HG03108 (cell line): Measurements from ENCODE around the gene MOCS3.
"Not testable (repeated sequence)": the region's sequence is repeated elsewhere in the genome, so short reads cannot be mapped to it uniquely, and the experiment has no call there.

ENCODE experiments used
- ATAC-seq: cut with Tn5 transposase; IDR thresholded peaks from one replicate; pipeline ENCODE4 v1.9.1; 2021; ENCODE audit warnings: moderate library complexity; ENCODE audit not compliant: unreplicated experiment

MOCS3 gene

DNA sequence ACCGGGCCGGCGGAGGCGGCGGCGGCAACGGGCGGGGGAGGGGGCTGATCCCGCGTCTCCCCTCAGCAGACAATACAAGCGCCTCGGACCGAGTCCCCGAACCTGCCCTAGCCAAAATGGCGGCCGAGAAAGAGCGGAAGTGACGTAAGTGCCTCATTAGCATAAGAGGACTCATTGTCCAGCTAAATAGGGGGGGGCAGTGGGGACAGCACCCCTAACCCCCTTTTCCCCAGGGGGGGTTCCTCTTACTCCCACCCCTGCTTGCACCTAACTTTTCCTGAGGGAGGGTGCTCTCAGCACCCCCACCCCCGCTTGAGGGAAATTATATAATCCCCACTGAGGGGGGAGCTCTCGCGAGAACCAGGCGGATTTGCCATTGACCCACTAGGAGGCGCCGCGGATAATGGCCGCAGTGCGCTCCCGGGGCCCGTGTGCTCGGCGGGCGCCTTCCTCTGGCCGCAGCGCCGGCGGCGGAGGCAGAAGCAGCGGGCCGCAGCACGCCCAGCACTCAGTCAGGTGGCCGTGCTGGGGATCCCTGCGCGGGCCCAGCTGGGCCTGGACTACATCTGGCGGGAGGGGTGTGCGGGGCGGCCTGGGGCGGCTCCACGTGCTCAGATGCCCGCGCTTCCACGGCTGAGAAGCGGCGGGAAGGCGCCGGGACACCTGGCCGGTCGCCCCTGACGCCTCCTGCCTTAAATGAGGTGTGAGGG, 27.2 kb upstream of the MOCS3 start, which contains the start of gene ADNP:
ADNP (minus strand) TSS at position 132 of the 710 bp plus-strand sequence. CDS start 27,441 bp downstream, outside the sequence.
- peak; percentile 52 for ATAC-seq

DNA sequence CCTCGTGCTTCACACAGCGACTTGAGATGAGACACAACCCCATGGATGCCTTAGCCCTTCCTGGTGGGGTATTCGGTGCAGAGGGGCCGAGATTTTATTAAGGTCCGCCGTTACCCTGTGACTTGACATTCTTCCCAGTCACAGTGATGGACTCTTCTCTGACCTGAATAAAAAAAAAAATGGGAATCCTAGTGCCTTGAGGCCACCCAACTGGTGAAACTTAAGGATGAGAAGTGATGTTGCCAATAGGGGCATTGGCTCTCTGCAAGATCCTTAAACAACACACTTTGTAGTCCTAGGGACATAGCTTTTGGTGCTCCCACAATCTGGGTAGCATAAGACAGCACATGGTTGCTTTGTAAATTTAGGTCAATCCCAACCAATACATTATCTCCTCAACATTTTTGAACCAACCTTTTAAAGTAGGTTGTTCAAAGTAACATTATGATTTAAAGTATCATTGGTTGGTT, 26.6 kb upstream of the MOCS3 start:
- no peak for ATAC-seq

DNA sequence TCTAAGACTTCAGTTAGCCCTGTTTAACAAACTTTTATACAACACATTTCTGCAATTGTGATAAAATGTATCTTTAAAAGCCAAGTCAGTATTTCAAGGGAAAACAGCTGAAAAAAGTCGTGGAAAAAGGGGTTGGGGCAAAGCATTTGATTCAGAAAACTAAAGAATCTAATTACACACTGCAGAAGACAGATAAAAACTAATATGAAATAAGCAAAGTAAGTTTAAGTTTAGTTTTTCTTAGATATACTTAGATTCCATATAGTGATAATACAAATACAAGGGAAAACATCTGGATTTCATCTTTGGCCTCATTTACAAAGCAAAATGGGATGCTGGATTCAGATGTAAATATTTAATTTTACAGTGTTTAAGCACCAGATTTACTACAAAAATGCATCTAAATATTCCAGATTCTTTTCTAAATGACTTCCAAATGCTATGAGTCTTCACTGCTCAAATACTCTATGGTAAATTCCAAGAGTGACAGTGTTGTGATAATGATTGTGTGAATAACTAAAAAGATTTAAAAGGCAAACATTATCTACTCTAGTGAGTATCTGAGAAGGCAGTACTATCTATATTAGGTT, 25.8 kb upstream of the MOCS3 start:
- ATAC-seq = no peak

DNA sequence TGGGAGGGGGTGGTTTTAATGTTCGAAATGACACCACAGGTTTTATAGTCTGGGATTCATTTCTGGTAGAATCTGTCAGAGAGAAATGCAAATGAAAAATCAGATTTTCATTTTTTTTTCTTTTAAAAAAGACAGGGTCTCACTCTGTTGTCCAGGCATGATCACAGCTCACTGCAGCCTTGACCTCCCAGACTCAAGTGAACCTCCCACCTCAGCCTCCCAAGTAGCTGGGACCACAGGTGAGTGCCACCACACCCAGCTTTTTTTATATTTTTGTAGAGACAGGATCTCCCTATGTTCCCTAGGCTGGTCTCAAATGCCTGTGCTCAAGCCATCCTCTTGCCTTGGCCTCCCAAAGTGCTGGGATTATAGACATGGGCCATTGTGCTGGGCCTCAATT, 25.0 kb upstream of the MOCS3 start:
- no peak for ATAC-seq

DNA sequence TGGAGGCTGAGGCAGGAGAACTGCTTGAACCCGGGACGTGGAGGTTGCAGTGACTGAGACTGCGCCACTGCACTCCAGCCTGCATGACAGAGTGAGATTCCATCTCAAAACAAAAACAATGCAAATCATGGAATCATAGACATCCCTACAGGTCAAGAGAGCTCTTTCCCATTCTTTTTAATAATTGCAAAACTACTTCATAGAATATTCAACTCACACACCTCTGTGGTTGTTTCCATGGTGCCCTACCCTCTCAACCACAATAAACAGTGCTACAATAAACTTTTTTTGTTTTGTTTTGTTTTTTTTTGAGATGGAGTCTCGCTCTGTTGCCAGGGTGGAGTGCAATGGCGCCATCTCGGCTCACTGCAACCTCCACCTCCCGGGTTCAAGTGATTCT, 15.5 kb upstream of the MOCS3 start:
- ATAC-seq = no peak

DNA sequence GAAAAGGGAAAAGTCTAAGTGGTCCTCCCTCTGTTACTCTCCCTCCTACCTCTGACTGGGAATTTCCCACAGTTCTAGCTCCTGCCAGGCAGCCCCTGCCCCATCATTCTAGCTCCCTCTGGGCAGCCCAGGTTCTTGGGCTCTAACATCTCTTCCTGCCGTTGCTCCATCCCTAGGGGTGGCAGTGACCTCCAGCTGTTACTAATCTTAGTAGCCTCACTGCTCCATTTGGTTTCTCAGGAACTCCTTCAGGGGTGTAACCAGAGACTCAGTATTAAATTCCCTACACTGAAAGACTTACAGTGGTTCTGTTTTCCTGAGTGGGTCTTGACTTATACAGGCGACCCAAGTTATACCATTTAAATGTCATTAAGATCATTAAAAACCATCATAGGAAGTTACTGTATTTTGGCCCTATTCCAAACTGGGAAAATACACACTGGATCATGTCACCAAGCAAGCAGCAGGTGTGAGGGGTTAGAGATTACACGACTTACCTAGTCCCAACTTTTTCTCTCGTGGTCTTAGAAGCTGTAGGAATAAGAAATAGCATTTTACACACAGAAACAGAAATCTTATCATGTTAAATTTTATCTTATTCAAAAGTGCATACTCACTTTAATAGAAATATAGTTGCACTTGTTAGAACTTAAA, 10.4 kb upstream of the MOCS3 start:
- no peak for ATAC-seq

DNA sequence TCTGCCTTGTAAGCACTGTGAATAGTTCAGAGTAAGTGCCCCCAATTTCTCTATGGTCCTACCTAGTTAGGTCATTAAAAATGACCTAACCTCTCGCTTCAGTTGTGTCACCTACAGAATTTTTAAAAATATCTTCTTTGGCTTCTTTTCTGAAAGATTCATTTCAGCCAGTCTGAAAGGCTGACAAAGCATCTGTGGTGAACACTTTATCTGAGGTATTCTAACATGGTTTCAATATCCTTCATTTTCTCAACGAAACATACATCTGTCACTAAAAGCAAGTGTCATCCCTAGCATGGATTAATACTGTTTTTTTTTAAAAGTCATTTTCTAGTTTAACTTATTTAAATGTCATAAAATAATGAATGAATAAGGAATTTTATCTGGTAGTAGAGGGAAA, 5.4 kb upstream of the MOCS3 start:
- ATAC-seq = no peak

DNA sequence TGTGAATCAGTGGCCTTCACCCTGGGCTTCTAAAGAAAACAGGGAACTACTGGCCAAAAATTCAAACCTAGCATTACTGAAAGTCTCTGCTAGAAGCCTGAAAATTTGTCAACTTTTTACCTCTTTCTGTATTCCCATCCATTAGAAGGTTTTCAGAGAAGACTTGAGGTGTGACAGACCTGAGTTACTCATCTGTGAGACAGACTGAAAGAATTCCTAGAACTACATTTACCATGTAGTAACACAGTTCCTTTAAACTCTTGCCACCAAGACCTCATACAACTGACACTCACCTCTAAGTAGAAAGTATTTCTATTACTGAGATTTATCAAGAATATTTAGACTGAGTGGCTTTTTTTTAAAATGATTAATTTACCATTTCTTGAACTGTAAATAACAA, 4.8 kb upstream of the MOCS3 start:
- ATAC-seq = no peak

DNA sequence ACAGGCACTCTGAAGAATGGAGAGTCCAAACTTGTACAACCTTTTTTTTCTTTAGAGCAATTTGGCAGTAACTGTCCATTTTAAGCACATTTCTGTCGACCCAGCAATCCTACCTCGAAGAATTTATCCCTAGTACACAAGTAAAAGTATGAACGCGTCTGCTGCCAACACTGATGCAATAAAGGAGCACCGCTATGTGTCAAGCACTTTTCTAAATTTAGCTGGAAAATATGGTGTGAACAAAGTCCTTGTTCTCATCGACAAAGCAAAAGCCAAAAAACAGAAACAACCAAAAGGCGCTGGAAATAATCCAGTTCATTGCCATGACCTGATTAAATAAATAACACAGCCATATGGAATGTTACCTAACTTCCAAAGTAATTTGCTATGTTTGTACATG, 1.3 kb upstream of the MOCS3 start:
- no peak for ATAC-seq

DNA sequence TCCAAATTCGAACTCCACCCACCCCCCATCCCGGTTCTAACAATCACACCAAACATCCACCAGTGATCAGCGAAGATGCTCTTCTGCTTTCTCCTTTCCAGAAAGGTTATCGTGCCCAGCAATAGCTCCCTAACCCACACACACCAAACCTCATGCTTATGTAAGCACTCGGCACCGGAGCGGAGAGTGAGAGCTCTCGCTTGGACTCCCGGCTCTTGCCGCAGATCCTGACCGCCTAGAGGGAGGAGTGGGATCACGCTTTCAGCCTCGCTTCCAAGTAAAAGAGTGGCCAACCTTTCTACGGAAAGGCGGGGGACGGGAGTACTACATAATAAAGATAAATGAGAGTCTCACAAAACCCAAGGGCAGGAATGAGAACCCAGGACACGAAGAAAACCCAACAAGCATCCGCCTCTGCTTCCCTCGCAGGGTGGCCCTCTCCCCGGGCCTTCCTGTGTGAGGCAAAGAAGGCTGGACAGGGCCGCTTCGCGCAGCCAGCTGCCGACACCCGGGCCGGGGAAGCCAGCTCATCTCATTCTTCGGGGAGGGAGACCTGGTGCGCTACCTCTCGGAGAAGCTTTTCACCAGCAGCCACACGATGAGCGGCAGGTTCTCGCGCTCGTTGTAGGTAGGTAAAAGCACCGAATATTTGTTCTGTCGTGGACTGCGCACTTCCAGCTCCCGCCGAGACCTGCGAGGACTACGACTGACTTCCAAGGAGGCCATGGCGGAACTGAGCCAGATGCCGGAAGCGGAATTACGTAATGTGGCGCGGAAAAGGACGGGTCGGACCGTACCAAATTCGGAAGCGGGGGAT, 612 bp upstream of the MOCS3 start, which contains the start of gene DPM1:
DPM1 (minus strand) TSS at position 735 of the 817 bp plus-strand sequence; CDS start at position 726, 9 bp downstream.
- peak; percentile 65 for ATAC-seq

DNA sequence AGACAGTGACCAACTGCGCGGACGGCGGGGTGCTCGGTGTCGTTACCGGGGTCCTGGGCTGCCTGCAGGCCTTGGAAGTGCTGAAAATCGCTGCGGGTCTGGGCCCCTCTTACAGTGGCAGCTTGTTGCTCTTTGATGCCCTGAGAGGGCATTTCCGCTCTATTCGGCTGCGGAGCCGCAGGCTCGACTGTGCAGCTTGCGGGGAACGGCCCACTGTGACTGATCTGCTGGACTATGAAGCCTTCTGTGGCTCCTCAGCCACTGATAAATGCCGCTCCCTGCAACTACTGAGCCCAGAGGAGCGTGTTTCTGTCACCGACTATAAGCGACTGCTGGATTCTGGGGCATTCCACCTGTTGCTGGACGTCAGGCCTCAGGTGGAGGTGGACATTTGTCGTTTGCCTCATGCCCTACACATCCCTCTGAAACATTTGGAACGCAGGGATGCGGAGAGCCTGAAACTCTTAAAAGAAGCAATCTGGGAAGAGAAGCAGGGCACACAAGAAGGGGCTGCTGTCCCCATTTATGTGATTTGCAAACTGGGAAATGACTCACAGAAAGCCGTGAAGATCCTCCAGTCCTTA, 1.0 kb downstream of the MOCS3 start:
- ATAC-seq = no peak

DNA sequence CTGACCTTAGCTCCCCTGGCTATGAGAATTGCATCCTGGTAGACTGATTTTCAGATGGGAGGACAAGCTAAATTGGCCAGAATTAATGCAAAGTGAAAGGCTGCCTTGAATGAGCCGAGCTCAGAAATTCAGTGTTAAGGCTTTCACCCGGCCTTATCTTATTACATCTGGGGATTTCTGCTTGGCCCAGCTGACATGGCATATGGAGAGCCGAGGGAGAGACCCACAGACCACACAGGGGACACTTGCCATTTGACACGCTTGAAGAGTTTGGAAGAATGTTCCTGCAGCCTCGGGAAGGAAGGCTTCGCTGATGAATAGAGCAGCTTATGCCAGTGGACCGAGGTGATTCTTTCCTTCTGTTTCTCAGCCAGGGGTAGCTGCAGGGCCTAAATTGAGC, 9.0 kb downstream of the MOCS3 start:
- ATAC-seq = no peak

DNA sequence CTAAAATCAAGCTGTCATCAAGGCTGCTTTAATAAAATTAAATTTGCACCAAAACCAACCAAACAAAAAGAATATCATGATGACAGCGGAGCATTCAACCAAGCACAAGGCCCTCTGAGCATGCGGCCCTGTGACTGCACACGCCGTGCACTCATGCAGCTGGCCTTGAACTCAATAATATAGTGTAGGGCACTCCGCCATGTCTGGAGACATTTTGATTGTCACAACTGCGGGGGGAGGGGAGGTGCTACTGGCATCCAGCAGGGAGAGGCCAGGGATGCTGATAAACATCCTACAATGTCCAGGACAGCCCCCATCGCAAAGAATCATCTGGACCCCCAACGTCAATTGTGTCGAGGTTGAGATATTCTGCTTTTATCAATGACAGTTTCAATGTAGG, 9.7 kb downstream of the MOCS3 start:
- ATAC-seq = no peak

DNA sequence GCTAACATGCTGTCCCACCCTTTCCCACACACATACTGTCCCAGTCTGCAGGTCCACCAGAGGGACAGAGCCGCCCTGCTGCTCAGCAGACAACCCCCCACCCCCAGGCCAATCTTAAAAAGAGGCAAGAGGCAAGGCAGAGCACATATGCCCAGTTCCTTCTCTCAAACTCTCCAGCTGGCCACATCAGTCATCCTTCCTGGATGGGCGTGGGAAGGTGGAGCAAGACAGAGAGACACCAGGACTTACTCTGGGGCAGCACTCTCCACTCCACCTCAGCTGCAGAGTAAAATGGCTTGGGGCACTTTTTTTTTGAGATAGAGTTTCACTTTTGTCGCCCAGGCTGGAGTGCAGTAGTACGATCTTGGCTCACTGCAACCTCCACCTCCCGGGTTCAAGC, 10.8 kb downstream of the MOCS3 start:
- ATAC-seq = no peak

DNA sequence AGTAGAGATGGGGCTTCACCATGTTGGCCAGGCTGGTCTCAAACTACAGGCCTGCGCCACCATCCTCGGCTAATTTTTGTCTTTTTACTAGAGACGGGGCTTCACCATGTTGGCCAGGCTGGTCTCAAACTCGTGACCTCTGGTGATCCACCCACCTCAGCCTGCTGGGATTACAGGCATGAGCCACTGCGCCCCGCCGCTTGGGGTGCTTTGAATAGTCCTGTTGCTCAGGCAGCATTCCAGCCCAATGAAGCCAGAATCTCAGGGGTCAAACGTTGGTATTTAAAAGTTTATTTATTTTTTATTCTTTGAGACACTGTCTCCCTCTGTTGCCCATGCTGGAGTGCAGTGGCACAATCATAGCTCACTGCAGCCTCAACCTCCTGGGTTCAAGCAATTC, 11.3 kb downstream of the MOCS3 start:
- ATAC-seq = no peak

DNA sequence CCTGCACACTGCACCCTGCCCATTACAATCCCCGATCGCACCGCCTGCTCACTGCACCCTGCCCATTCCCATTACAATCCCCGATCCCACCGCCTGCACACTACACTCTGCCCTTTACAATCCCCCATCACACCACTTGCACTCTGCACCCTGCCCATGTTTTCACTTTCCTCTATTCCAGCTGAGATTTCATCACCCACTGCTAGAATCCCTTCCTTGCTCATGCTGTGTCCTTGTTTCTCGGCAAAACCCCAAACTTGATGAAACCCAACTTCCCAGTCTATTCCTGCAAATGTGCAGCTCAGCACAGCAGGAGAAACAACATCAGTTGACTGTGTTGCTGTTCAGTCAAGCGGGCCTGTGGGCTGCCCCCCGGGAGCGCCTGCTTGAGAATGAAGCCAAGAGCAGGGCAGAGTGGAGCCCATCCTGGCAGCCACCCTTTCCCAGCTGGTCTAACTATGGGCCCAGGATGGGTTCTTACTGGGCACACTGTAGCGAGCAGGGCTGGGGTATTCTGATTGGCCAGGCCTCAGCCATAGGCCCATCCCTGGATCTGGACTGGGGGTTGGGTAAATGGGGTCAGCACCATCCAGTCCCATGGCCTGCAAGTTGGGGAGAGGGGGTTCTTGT, 17.2 kb downstream of the MOCS3 start:
- ATAC-seq = no peak

DNA sequence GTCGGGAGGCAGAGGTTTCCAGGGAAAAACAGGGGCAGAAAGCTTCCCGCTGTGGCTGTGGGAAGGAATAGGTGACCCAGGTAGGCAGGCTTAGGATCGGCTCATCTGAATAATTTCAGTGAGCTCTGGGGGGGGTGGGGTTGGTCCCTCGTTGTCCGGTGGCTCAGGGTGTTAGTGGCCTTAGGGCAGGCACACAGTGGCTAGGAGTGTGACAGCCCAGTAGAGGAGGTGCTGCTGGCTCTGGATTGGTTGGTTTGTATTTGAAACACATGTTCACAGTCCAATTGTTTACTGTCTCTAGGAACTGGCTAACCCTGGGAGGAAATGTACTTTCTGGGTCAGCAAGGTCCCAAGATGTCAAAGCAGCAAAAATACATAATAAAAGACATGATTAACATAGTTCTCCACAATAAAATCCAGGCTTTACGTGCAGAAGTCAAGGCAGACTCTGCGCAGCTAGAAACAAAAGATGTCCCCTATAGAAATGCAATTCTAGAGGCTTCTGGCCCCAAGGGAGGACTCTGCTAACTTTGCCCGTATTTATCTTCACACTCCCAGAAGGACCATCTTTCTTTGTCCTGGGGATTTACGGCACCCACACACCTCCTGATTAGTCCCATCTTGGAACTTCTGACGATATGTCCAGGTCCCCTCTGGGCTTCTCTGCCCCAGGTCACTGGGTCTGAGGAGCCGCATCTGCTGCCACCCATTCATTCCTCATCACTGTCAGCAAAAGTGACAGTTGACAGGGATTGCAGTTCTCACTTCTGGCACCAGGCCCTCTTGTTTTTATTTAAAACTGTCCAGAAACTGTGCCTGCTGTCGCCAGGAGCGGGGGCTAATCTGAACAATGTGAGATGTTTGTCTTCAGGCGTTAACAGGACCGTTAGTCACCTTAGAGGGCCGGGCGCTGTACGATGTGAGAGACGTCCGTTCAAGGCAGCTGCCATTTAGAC, 18.7 kb downstream of the MOCS3 start:
- ATAC-seq = no peak

DNA sequence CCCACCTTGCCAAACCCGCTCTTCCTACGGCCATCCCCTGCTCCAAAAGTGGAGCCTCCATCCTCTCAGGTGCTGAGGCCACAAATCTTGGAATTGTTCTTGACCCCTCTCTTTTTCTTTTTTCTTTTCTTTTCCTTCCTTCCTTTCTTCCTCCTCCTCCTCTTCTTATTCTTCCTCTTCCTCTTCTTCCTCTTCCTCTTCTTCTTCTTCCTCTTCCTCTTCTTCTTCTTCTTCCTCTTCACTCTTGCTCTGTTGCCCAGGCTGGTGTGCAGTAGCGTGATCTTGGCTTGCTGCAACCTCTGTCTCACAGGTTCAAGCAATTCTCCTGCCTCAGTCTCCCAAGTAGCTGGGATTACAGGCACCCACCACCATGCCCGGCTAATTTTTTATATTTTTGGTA, 19.9 kb downstream of the MOCS3 start:
- ATAC-seq = not testable (repeated sequence)

DNA sequence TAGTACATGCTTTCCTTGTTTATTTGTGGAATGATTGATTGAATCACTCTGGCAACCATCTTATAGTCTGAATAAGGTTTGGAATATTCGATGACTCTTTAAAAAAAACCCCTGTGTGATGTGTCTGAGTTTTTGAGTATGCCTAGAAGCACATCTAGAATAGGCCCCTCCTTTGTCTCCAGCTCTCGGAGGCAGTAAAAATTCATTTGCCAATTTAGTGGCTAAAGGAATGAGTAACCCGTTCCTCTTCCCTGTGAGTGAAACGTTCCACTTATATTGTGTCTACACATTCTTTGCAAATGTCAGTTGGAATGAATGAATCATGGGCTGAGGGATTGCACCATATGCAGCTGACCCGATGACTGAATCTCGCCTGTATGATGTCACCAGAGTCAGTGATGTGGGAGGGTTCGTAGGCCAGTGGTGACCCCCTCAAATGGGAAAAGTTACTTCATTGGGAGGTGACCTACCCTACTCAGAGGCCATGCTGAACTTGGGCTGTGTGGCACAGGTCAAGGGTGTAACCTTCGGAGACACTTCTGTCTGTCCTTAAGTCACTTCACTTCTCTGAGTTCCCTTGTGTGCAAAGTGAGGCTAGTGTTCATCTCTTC, 21.6 kb downstream of the MOCS3 start:
- no peak for ATAC-seq
